NCI-H524 (cell line): ENCODE data around the gene GABBR2.

Experiments
- DNase-seq, 2 experiments: peaks; one replicate each; lab custom pipeline; 2025; lab: John Stamatoyannopoulos, UW

The GABBR2 gene

GRCh38 chr9:98721643-98722042 is 12.9 kb upstream of the GABBR2 start:
- no peak for DNase-seq

GRCh38 chr9:98720402-98720801 is 11.7 kb upstream of the GABBR2 start:
- DNase-seq, result no peak

GRCh38 chr9:98719055-98719454 is 10.3 kb upstream of the GABBR2 start:
- DNase-seq, result no peak

- DNase-seq, result no peak
Measured at GRCh38 chr9:98714833-98715232, 6.1 kb upstream of the GABBR2 start.

- no peak for DNase-seq
Measured at GRCh38 chr9:98712987-98713386, 4.3 kb upstream of the GABBR2 start.

- DNase-seq, result no peak
Measured at GRCh38 chr9:98709968-98710965, 1.5 kb upstream of the GABBR2 start.

GRCh38 chr9:98708103-98708932 is 417 bp downstream of the GABBR2 start:
- DNase-seq, result peak in 1 of 2 experiments; percentile 66

GRCh38 chr9:98707166-98708102 is 1.3 kb downstream of the GABBR2 start:
- DNase-seq, result peak; percentile 93 to 94

- DNase-seq, result peak; percentile 66 to 85
Measured at GRCh38 chr9:98706651-98707165, 2.0 kb downstream of the GABBR2 start.

GRCh38 chr9:98702835-98703380 is 5.8 kb downstream of the GABBR2 start:
- peak; percentile 28 to 68 for DNase-seq

- no peak for DNase-seq
Measured at GRCh38 chr9:98702340-98702739, 6.4 kb downstream of the GABBR2 start.

- no peak for DNase-seq
Measured at GRCh38 chr9:98701576-98701975, 7.2 kb downstream of the GABBR2 start.

- no peak for DNase-seq
Measured at GRCh38 chr9:98700801-98701200, 7.9 kb downstream of the GABBR2 start.

GRCh38 chr9:98698856-98699255 is 9.9 kb downstream of the GABBR2 start:
- DNase-seq, result no peak

- DNase-seq, result no peak
Measured at GRCh38 chr9:98694943-98695342, 13.8 kb downstream of the GABBR2 start.

GRCh38 chr9:98692392-98692791 is 16.3 kb downstream of the GABBR2 start:
- DNase-seq, result no peak

- DNase-seq, result no peak
Measured at GRCh38 chr9:98691890-98692289, 16.8 kb downstream of the GABBR2 start.

GRCh38 chr9:98690686-98691085 is 18.0 kb downstream of the GABBR2 start:
- no peak for DNase-seq

GRCh38 chr9:98688710-98689495 is 19.8 kb downstream of the GABBR2 start:
- DNase-seq, result no peak

GRCh38 chr9:98687911-98688310 is 20.8 kb downstream of the GABBR2 start:
- DNase-seq, result no peak
